Esophagus muscularis mucosa (tissue), 4 donors: ENCODE data around the gene PHLDA1. TPM values are rescaled to one million over a fixed set of nuclear protein-coding genes. Genes with fewer than 3 reads are reported as not detected.

Experiments
- DNase-seq: peaks from one replicate; pipeline ENCODE4 v3.0.0-alpha.2; 2017; ENCODE audit errors: extremely low spot score
- H3K27ac ChIP-seq, 4 donors: fragments of 200-600 bp; sonication (generic); replicated peaks in 1 of 4; 1 replicate in 3 of 4; 2 replicates in 1 of 4; pipeline ENCODE4 v1.5.1; 2016 to 2019; ENCODE audit warnings: mild to moderate bottlenecking in 1 of 4
- H3K27me3 ChIP-seq, 4 donors: fragments of 200-600 bp; sonication (generic); one replicate each; pipeline versions ENCODE4 v1.5.1 to v1.6.0; 2016 to 2019
- H3K36me3 ChIP-seq, 4 donors: fragments of 200-600 bp; sonication (generic); one replicate each; pipeline ENCODE4 v1.5.1; 2016 to 2019
- H3K4me1 ChIP-seq, 4 donors: fragments of 200-600 bp; sonication (generic); one replicate each; pipeline ENCODE4 v1.5.1; 2016 to 2019
- H3K4me3 ChIP-seq, 4 donors: fragments of 200-600 bp; sonication (generic); 1 replicate in 2 of 4; 2 replicates in 2 of 4; pipeline ENCODE4 v1.5.1; 2016 to 2019; ENCODE audit warnings: mild to moderate bottlenecking in 4 of 4, moderate library complexity in 1 of 4
- H3K9me3 ChIP-seq, 4 donors: fragments of 200-600 bp; sonication (generic); 1 replicate in 3 of 4; 2 replicates in 1 of 4; pipeline ENCODE4 v1.5.1; 2016 to 2019
- CTCF ChIP-seq, 3 experiments: fragments of 200-600 bp in 2 of 3; fragments of 450-650 bp in 1 of 3; sonication (generic) in 2 of 3; IDR thresholded peaks; one replicate each; pipeline ENCODE4 v1.5.1; 2017 to 2019; ENCODE audit warnings: antibody characterized with exemption in 3 of 3, mild to moderate bottlenecking in 2 of 3, moderate library complexity in 1 of 3
- EP300 ChIP-seq: sonication (generic); formaldehyde crosslinking; IDR thresholded peaks from one replicate; pipeline ENCODE4 v1.6.1; 2017; ENCODE audit warnings: antibody characterized with exemption
- POLR2A ChIP-seq: fragments of 450-650 bp; IDR thresholded peaks from one replicate; pipeline ENCODE4 v1.6.1; 2017; ENCODE audit warnings: antibody characterized with exemption, moderate library complexity, mild to moderate bottlenecking, low read depth
- POLR2AphosphoS5 ChIP-seq, 2 donors: sonication (generic); formaldehyde crosslinking; IDR thresholded peaks; one replicate each; pipeline ENCODE4 v1.6.1; 2017; ENCODE audit warnings: antibody characterized with exemption in 2 of 2
- WGBS: methylation state at CpG from one replicate; pipeline ENCODE4 v1.1.5; 2018; 5-methylcytosine and 5-hydroxymethylcytosine counted together
- intact Hi-C: fragments of 100-400 bp; cut with DNase I; formaldehyde crosslinking; loops from one replicate; pipeline ENCODE4 v1.15.1; 2023
- total RNA-seq, 4 donors: library from RNA; depleted of rRNA; stranded (reverse); fragments of >200 nt; gene quantifications; one replicate each; pipeline versions ENCODE4 v1.1.0 to v1.2.1, GENCODE V29; 2016

The PHLDA1 gene
- total RNA-seq, 4 donors from 2014 or later, result 5.0 to 25.3 (median 6.1) TPM

GRCh38 chr12:75997658-75998057 lies 33.9 kb downstream of the PHLDA1 start:
- no peak overlapping the region for H3K27ac ChIP-seq
- 89% methylated on average over 3 of the region's 3 CpGs for WGBS
- no peak for TF ChIP-seq CTCF (IDR thresholded peaks at IDR 0.05)
- no peak for TF ChIP-seq POLR2AphosphoS5 (IDR thresholded peaks at IDR 0.05)
- H3K36me3 ChIP-seq, result no peaks in the 10 kb centered on the region
- no peaks in the 10 kb centered on the region for H3K27me3 ChIP-seq
- DNase-seq, result no peak
- H3K4me3 ChIP-seq, result no peak overlapping the region
- no peaks in the 10 kb centered on the region for H3K9me3 ChIP-seq
- no peaks in the 10 kb centered on the region for H3K4me1 ChIP-seq
- intact Hi-C loops, result no loop called here

GRCh38 chr12:75996861-75997447 lies 34.6 kb downstream of the PHLDA1 start:
- intact Hi-C loops, result no loop called here
- no peak for TF ChIP-seq CTCF (IDR thresholded peaks at IDR 0.05)
- no peak for TF ChIP-seq POLR2A
- TF ChIP-seq EP300, result no peak
- no peak for TF ChIP-seq POLR2AphosphoS5 (IDR thresholded peaks at IDR 0.05)
- no peaks in the 10 kb centered on the region for H3K4me1 ChIP-seq
- H3K36me3 ChIP-seq, result no peaks in the 10 kb centered on the region
- no peak overlapping the region for H3K4me3 ChIP-seq
- no peaks in the 10 kb centered on the region for H3K27me3 ChIP-seq
- WGBS, result 54% methylated on average over 1 of the region's 1 CpG
- H3K27ac ChIP-seq, result no peak overlapping the region
- DNase-seq, result no peak
- H3K9me3 ChIP-seq, result no peaks in the 10 kb centered on the region

- TF ChIP-seq EP300 (no peak), POLR2A (no peak), CTCF (IDR thresholded peaks at IDR 0.05) (no peak), POLR2AphosphoS5 (IDR thresholded peaks at IDR 0.05) (no peak)
- Histone ChIP-seq H3K27me3 (no peaks in the 10 kb centered on the region), H3K4me3 (no peak overlapping the region), H3K27ac (no peak overlapping the region), H3K4me1 (no peaks in the 10 kb centered on the region), H3K9me3 (no peaks in the 10 kb centered on the region), H3K36me3 (no peaks in the 10 kb centered on the region)
- intact Hi-C loops, result no loop called here
- DNase-seq, result no peak
Observed at GRCh38 chr12:75995691-75996090, 35.9 kb downstream of the PHLDA1 start.

- H3K36me3 ChIP-seq, result no peaks in the 10 kb centered on the region
- 69% methylated on average over 4 of the region's 4 CpGs for WGBS
- no peak overlapping the region for H3K4me3 ChIP-seq
- no peaks in the 10 kb centered on the region for H3K27me3 ChIP-seq
- no peaks in the 10 kb centered on the region for H3K4me1 ChIP-seq
- no peak for TF ChIP-seq EP300
- no peak for TF ChIP-seq POLR2AphosphoS5 (IDR thresholded peaks at IDR 0.05)
- no peak for TF ChIP-seq POLR2A
- TF ChIP-seq CTCF (IDR thresholded peaks at IDR 0.05), result no peak
- no peak overlapping the region for H3K27ac ChIP-seq
- no peaks in the 10 kb centered on the region for H3K9me3 ChIP-seq
- no peak for DNase-seq
- intact Hi-C loops, result no loop called here
Observed at GRCh38 chr12:75994069-75994740, 37.4 kb downstream of the PHLDA1 start.

GRCh38 chr12:75991753-75992152 lies 39.8 kb downstream of the PHLDA1 start:
- H3K9me3 ChIP-seq, result no peaks in the 10 kb centered on the region
- WGBS, result 75% methylated on average over 5 of the region's 5 CpGs
- no peaks in the 10 kb centered on the region for H3K4me1 ChIP-seq
- no peaks in the 10 kb centered on the region for H3K36me3 ChIP-seq
- no peak overlapping the region for H3K4me3 ChIP-seq
- H3K27ac ChIP-seq, result no peak overlapping the region
- no peak for DNase-seq
- H3K27me3 ChIP-seq, result no peaks in the 10 kb centered on the region
- TF ChIP-seq CTCF (IDR thresholded peaks at IDR 0.05) (no peak), POLR2AphosphoS5 (IDR thresholded peaks at IDR 0.05) (no peak), POLR2A (no peak), EP300 (no peak)
- intact Hi-C loops, result no loop called here
